Upper lobe of left lung (tissue), 4 donors: ENCODE results near the gene ATN1.

Experiments
- CTCF ChIP-seq, 6 experiments: fragments of 450-650 bp in 4 of 6; fragments of 200-600 bp in 2 of 6; sonication (generic) in 2 of 6; IDR thresholded peaks; one replicate each; pipeline ENCODE4 v1.5.1; 2016 to 2019; ENCODE audit warnings: antibody characterized with exemption in 6 of 6
- EP300 ChIP-seq, 4 donors: sonication (generic); formaldehyde crosslinking; IDR thresholded peaks; one replicate each; pipeline ENCODE4 v1.5.1; 2017; ENCODE audit warnings: antibody characterized with exemption in 4 of 4, control low read depth in 2 of 4
- POLR2A ChIP-seq, 4 donors: fragments of 450-650 bp; IDR thresholded peaks; one replicate each; pipeline ENCODE4 v1.5.1; 2016 to 2017; ENCODE audit warnings: antibody characterized with exemption in 4 of 4, mild to moderate bottlenecking in 2 of 4
- POLR2AphosphoS5 ChIP-seq, 2 donors: sonication (generic); formaldehyde crosslinking; IDR thresholded peaks; one replicate each; pipeline ENCODE4 v1.5.1; 2017; ENCODE audit warnings: antibody characterized with exemption in 2 of 2

DNA sequence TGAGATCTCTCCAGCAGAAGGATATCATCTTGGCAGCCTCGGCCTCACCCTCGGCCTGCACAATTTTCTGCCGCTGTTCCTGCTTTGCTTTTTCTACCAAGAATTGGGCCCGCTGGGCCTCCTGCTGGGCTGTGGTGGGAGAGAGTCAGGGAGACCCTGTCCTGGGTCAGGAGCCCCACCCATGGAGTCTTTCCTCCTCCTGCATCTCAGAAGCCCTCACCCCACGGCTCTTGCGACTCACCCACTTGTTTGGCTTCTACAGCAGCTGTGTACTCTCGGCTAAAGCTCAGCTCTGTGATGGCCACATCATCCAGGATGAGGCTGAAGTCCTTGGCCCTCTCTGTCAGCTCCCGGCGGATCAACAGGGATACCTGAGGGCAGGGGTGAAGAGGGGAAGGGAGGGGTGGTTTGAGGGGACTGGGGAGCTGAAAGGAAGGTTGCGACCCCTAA, 39.9 kb downstream of the ATN1 start:
- TF ChIP-seq CTCF (IDR thresholded peaks at IDR 0.05) (no peak), EP300 (IDR thresholded peaks at IDR 0.05) (no peak), POLR2A (IDR thresholded peaks at IDR 0.05) (no peak), POLR2AphosphoS5 (IDR thresholded peaks at IDR 0.05) (no peak)
